ENCODE data around the gene MIX23. TPM values are rescaled to one million over a fixed set of nuclear protein-coding genes. Genes with fewer than 3 reads are reported as not detected.

MIX23 gene
- total RNA-seq, 1 experiment from 2014 or later: 85.2 TPM

DNA sequence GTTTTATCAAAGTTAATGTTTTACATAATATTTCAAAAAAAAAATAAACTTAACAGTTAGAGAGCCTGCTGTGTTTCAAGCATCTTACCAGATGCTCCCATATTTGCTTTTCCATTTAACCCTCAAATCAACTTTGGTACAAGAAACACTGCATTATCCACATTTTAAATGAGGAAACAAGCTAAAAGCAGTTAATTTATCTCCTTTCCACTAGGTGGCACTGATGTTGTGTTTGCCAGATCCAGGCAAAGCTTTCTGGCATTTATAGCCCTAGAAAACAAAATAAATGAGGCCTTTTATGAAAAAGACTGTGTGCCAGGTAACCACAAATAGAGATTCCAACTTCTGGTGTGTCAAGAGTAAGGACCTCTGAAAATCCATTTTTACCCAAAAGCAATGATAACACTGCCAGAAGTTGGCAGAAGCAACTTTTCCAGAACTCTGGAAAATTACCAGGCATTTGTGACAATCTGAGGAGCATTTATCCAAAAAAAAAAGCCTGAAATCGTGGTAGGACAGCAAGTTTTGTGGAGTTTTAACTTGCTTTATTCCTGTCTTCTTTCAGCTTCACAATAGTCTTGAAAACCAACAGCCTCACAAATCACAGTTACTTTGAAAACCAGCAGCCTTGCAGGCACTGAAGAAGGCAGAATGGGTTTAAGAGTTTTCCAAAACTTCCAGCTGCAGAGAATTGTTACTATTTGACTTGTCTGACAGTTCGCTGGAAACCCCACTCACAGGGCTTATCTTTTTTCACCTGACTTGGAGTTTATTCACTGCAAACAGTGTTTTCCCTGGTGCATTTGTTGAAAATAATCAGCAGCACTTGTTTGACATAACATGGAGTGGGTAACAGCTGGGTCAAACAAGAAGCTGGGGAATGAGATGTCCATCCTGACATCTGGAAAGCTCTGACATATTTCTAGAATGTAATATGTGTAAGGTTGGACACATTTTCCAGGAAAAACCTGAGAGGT, 10.1 kb upstream of the MIX23 start:
- Histone ChIP-seq H3K4me1 (0 out of 2 replicates have a peak, but pooled peaks cover 4% of the 10 kb centered on the region), H3K36me3 (ENCODE audit: control insufficient read depth, insufficient read depth, low read length) (no peaks in the 10 kb centered on the region), H3K27me3 (replicated peaks; ENCODE audit: control insufficient read depth, insufficient read depth, low read length) (no peaks in the 10 kb centered on the region), H3K9me3 (no peaks in the 10 kb centered on the region), H3K4me3 (ENCODE audit: low read depth, low read length) (no peak overlapping the region)
- no peaks in the 10 kb centered on the region for H3K27me3 Mint-ChIP-seq (ENCODE audit: insufficient read depth, unreplicated experiment)
- peak in 1 of 2 experiments; percentile 39 for DNase-seq
- H3K4me3 Mint-ChIP-seq (ENCODE audit: unreplicated experiment): no peak overlapping the region
- CTCF ChIA-PET: interaction anchor here (0.6 to 1.8 kb wide), 10 partner anchors 9 to 592 kb away, joined by 3 to 40 read pairs (median 4); partner anchors contain the start of genes FAM162A and WDR5B
- TF ChIP-seq, protein P1, sequence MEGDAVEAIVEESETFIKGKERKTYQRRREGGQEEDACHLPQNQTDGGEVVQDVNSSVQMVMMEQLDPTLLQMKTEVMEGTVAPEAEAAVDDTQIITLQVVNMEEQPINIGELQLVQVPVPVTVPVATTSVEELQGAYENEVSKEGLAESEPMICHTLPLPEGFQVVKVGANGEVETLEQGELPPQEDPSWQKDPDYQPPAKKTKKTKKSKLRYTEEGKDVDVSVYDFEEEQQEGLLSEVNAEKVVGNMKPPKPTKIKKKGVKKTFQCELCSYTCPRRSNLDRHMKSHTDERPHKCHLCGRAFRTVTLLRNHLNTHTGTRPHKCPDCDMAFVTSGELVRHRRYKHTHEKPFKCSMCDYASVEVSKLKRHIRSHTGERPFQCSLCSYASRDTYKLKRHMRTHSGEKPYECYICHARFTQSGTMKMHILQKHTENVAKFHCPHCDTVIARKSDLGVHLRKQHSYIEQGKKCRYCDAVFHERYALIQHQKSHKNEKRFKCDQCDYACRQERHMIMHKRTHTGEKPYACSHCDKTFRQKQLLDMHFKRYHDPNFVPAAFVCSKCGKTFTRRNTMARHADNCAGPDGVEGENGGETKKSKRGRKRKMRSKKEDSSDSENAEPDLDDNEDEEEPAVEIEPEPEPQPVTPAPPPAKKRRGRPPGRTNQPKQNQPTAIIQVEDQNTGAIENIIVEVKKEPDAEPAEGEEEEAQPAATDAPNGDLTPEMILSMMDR (IDR thresholded peaks at IDR 0.05; ENCODE audit: insufficient read depth in 1 of 2, low read depth in 1 of 2, low read length in 1 of 2, severe bottlenecking in 1 of 2, unreplicated experiment in 1 of 2): peak; percentile 54 to 73
- intact Hi-C loops (cut with micrococcal nuclease; ENCODE audit: unreplicated experiment): loop anchor here (1.0 to 2.0 kb wide), 2 partner anchors 24 to 286 kb away; partner anchors contain the start of gene WDR5B
- H3K36me3 Mint-ChIP-seq (ENCODE audit: insufficient read depth, unreplicated experiment): no peaks in the 10 kb centered on the region
- POLR2A ChIA-PET: interaction anchor here (0.6 to 1.5 kb wide), 2 partner anchors 9 to 600 kb away, joined by 3 to 11 read pairs; partner anchors contain the start of gene FAM162A
- H3K9me3 Mint-ChIP-seq (ENCODE audit: unreplicated experiment): no peaks in the 10 kb centered on the region
- H3K4me1 Mint-ChIP-seq (ENCODE audit: low read depth, unreplicated experiment): no peaks in the 10 kb centered on the region
- no peak overlapping the region for H3K27ac Mint-ChIP-seq (ENCODE audit: unreplicated experiment)
- BruUV-seq (replicated peaks): no TSS peak

DNA sequence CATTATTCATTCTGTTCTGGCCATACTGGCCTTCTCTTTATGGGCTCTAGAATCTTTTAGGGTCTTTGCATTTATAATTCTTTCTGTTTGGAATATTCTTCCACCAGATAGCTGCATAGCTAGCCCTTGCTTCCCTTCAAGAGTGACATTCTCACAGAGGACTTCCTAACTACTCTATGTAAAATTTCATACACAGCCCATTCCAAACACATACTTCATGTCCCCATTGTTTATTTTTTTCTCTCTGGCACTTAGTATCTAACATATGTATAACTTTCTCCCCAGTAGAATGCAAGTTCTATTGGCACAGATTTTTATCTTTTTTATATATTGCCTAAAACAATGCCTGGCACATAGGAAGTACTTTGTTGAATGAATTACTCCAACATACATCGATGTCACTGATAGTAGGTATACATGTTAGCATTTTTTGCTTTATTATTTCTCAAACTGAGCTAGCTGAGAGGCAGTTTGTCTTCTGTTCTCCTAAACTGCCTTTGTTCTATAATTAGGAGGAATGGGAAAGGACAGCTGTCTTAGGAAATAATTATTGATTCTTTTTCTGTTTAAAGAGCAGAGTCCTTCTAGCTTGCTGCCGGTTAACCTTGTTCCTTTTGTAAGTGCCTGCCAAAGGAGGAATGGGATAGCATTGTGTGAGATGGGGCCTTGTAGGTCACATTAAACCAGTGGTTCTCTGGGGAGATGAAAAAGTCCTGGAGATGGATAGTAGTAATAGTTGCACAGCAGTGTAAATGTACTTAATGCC, 8.8 kb upstream of the MIX23 start:
- TF ChIP-seq, protein P1 (IDR thresholded peaks at IDR 0.05; ENCODE audit: insufficient read depth in 1 of 2, low read depth in 1 of 2, low read length in 1 of 2, severe bottlenecking in 1 of 2, unreplicated experiment in 1 of 2): no peak
- no TSS peak for BruUV-seq (replicated peaks)
- Histone ChIP-seq H3K4me1 (0 out of 2 replicates have a peak, but pooled peaks cover 4% of the 10 kb centered on the region), H3K4me3 (ENCODE audit: low read depth, low read length) (no peak overlapping the region), H3K27me3 (replicated peaks; ENCODE audit: control insufficient read depth, insufficient read depth, low read length) (no peaks in the 10 kb centered on the region), H3K9me3 (no peaks in the 10 kb centered on the region), H3K36me3 (ENCODE audit: control insufficient read depth, insufficient read depth, low read length) (peaks cover 1% of the 10 kb centered on the region; the same call in 1 of the 2 replicates)
- intact Hi-C loops (cut with micrococcal nuclease; ENCODE audit: unreplicated experiment): loop anchor here (2.0 kb wide), 1 partner anchor 25 kb away; the partner anchor contains the start of gene WDR5B
- H3K9me3 Mint-ChIP-seq (ENCODE audit: unreplicated experiment): no peaks in the 10 kb centered on the region
- H3K36me3 Mint-ChIP-seq (ENCODE audit: insufficient read depth, unreplicated experiment): no peaks in the 10 kb centered on the region
- DNase-seq: no peak
- no peak overlapping the region for H3K27ac Mint-ChIP-seq (ENCODE audit: unreplicated experiment)
- POLR2A ChIA-PET: no interaction called here
- H3K4me1 Mint-ChIP-seq (ENCODE audit: low read depth, unreplicated experiment): no peaks in the 10 kb centered on the region
- H3K4me3 Mint-ChIP-seq (ENCODE audit: unreplicated experiment): no peak overlapping the region
- CTCF ChIA-PET: interaction anchor here (1.5 kb wide), 1 partner anchor 25 kb away, joined by 5 read pairs; no protein-coding TSS in a partner anchor
- H3K27me3 Mint-ChIP-seq (ENCODE audit: insufficient read depth, unreplicated experiment): no peaks in the 10 kb centered on the region

DNA sequence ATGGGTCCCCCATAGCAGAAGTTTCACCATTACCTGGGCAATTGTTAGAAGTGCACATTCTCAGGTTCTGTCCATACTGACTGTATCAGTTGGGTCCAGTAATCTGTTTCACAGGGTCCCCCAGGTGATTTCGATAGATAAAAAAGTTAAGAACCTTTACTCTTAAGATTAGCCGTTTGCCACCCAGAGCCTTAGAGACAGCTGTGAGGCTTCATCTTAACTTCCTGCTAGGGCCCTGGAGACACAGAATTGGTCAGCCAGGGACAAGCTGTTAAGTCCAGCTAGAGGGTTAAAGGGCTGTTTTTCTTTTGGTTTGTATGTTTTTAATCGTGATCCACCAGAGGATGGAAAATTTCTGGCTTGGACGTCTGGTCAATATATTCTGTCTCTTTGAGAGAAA, 7.6 kb upstream of the MIX23 start:
- Mint-ChIP-seq H3K4me3 (ENCODE audit: unreplicated experiment) (no peak overlapping the region), H3K4me1 (ENCODE audit: low read depth, unreplicated experiment) (no peaks in the 10 kb centered on the region), H3K27me3 (ENCODE audit: insufficient read depth, unreplicated experiment) (no peaks in the 10 kb centered on the region), H3K36me3 (ENCODE audit: insufficient read depth, unreplicated experiment) (no peaks in the 10 kb centered on the region), H3K27ac (ENCODE audit: unreplicated experiment) (no peak overlapping the region), H3K9me3 (ENCODE audit: unreplicated experiment) (no peaks in the 10 kb centered on the region)
- ChIA-PET POLR2A (no interaction called here), CTCF (no interaction called here)
- intact Hi-C loops (cut with micrococcal nuclease; ENCODE audit: unreplicated experiment): no loop called here
- Histone ChIP-seq H3K27me3 (replicated peaks; ENCODE audit: control insufficient read depth, insufficient read depth, low read length) (no peaks in the 10 kb centered on the region), H3K4me3 (ENCODE audit: low read depth, low read length) (no peak overlapping the region), H3K36me3 (ENCODE audit: control insufficient read depth, insufficient read depth, low read length) (peaks cover 1% of the 10 kb centered on the region; the same call in 1 of the 2 replicates), H3K4me1 (0 out of 2 replicates have a peak, but pooled peaks cover 4% of the 10 kb centered on the region), H3K9me3 (no peaks in the 10 kb centered on the region)
- no TSS peak for BruUV-seq (replicated peaks)
- TF ChIP-seq, protein P1 (IDR thresholded peaks at IDR 0.05; ENCODE audit: insufficient read depth in 1 of 2, low read depth in 1 of 2, low read length in 1 of 2, severe bottlenecking in 1 of 2, unreplicated experiment in 1 of 2): no peak
- DNase-seq: no peak

Measured in Caco-2 (cell line).